H9 (cell line): Measurements from ENCODE around the gene CXXC5. TPM values are rescaled to one million over a fixed set of nuclear protein-coding genes. Genes with fewer than 3 reads are reported as not detected.

ENCODE experiments used
- DNase-seq: peaks from one replicate; pipeline ENCODE4 v3.0.0-alpha.2; 2017
- H2AFZ ChIP-seq: one replicate; pipeline ENCODE4 v1.6.1; 2013; ENCODE audit warnings: mild to moderate bottlenecking, low read length, control low read depth, moderate library complexity
- H2AK5ac ChIP-seq: 2 replicates; pipeline ENCODE4 v1.6.1; 2013; ENCODE audit warnings: low read length, control low read depth, mixed read lengths; ENCODE audit not compliant: insufficient read length
- H2BK120ac ChIP-seq: one replicate; pipeline ENCODE4 v1.6.1; 2013; ENCODE audit warnings: low read depth, mild to moderate bottlenecking, low read length, control low read depth, inconsistent platforms; ENCODE audit not compliant: poor library complexity, severe bottlenecking
- H2BK12ac ChIP-seq: 2 replicates; pipeline ENCODE4 v1.6.1; 2013; ENCODE audit warnings: low read length, control low read depth, mixed read lengths, low read depth; ENCODE audit not compliant: insufficient read length
- H2BK15ac ChIP-seq: 2 replicates; pipeline ENCODE4 v1.6.1; 2013; ENCODE audit warnings: low read depth, low read length, control low read depth
- H2BK20ac ChIP-seq: one replicate; pipeline ENCODE4 v1.6.1; 2013; ENCODE audit warnings: low read depth, mild to moderate bottlenecking, low read length, control low read depth, inconsistent platforms; ENCODE audit not compliant: poor library complexity, severe bottlenecking
- H2BK5ac ChIP-seq: 2 replicates; pipeline ENCODE4 v1.6.1; 2013; ENCODE audit warnings: low read length, control low read depth, mixed read lengths; ENCODE audit not compliant: insufficient read length
- H3K14ac ChIP-seq: 2 replicates; pipeline ENCODE4 v1.6.1; 2013; ENCODE audit warnings: low read length, control low read depth; ENCODE audit not compliant: insufficient read depth
- H3K18ac ChIP-seq: 2 replicates; pipeline ENCODE4 v1.6.1; 2013; ENCODE audit warnings: low read depth, mild to moderate bottlenecking, mixed read lengths, low read length, control low read depth; ENCODE audit not compliant: insufficient read length
- H3K23ac ChIP-seq: 2 replicates; pipeline ENCODE4 v1.6.1; 2013; ENCODE audit warnings: low read length, control low read depth, mixed read lengths, low read depth; ENCODE audit not compliant: insufficient read length
- H3K23me2 ChIP-seq: 2 replicates; pipeline ENCODE4 v1.6.1; 2013; ENCODE audit warnings: low read depth, mild to moderate bottlenecking, mixed read lengths, low read length, control low read depth; ENCODE audit not compliant: insufficient read length, poor library complexity, severe bottlenecking
- H3K27ac ChIP-seq: 2 replicates; pipeline ENCODE4 v1.5.1; 2013; ENCODE audit warnings: low read length, control low read depth, mixed read lengths, low read depth; ENCODE audit not compliant: insufficient read length
- H3K27me3 ChIP-seq: 2 replicates; pipeline ENCODE4 v1.6.1; 2013; ENCODE audit warnings: low read length, control low read depth, inconsistent platforms; ENCODE audit not compliant: insufficient read depth
- H3K4ac ChIP-seq: 2 replicates; pipeline ENCODE4 v1.6.1; 2013; ENCODE audit warnings: low read depth, mild to moderate bottlenecking, control low read depth, inconsistent platforms, low read length, moderate library complexity
- H3K4me1 ChIP-seq: 2 replicates; pipeline ENCODE4 v1.6.1; 2013; ENCODE audit warnings: low read length, control low read depth, inconsistent platforms; ENCODE audit not compliant: insufficient read depth
- H3K4me2 ChIP-seq: 2 replicates; pipeline ENCODE4 v1.6.1; 2013; ENCODE audit warnings: low read length, control low read depth, mixed read lengths; ENCODE audit not compliant: insufficient read length, insufficient read depth
- H3K56ac ChIP-seq: 2 replicates; pipeline ENCODE4 v1.6.1; 2013; ENCODE audit warnings: low read depth, mild to moderate bottlenecking, mixed read lengths, low read length, control low read depth; ENCODE audit not compliant: insufficient read length
- H3K79me1 ChIP-seq: 2 replicates; pipeline ENCODE4 v1.6.1; 2013; ENCODE audit warnings: low read depth, mild to moderate bottlenecking, moderate library complexity, low read length, control low read depth, inconsistent platforms; ENCODE audit not compliant: insufficient read depth, poor library complexity, severe bottlenecking
- H3K79me2 ChIP-seq: 2 replicates; pipeline ENCODE4 v1.6.1; 2013; ENCODE audit warnings: low read length, control low read depth, inconsistent platforms; ENCODE audit not compliant: insufficient read depth
- H3K9ac ChIP-seq: 2 replicates; pipeline ENCODE4 v1.6.1; 2013; ENCODE audit warnings: low read length, control low read depth, mixed read lengths; ENCODE audit not compliant: insufficient read length; ENCODE audit errors: extremely low read depth
- H3K9me3 ChIP-seq: one replicate; pipeline ENCODE4 v1.6.1; 2013; ENCODE audit warnings: low read depth, low read length, inconsistent platforms; ENCODE audit not compliant: control insufficient read depth
- H3T11ph ChIP-seq: one replicate; pipeline ENCODE4 v1.6.1; 2013; ENCODE audit warnings: mild to moderate bottlenecking, low read length, control low read depth, inconsistent platforms
- H4K20me1 ChIP-seq: one replicate; pipeline ENCODE4 v1.6.1; 2013; ENCODE audit not compliant: control insufficient read depth, insufficient read length, insufficient read depth
- H4K5ac ChIP-seq: 2 replicates; pipeline ENCODE4 v1.6.1; 2013; ENCODE audit warnings: low read depth, mild to moderate bottlenecking, mixed read lengths, low read length, control low read depth; ENCODE audit not compliant: insufficient read length
- H4K8ac ChIP-seq: replicated peaks from 2 replicates; pipeline ENCODE4 v1.6.1; 2013; ENCODE audit warnings: low read length, control low read depth, mixed read lengths, low read depth; ENCODE audit not compliant: insufficient read length
- H4K91ac ChIP-seq: 2 replicates; pipeline ENCODE4 v1.6.1; 2013; ENCODE audit warnings: low read depth, mild to moderate bottlenecking, moderate library complexity, mixed read lengths, low read length, control low read depth; ENCODE audit not compliant: insufficient read length
- H3K27ac Mint-ChIP-seq, 3 experiments: 2 replicates in 2 of 3; 3 replicates in 1 of 3; pipeline ENCODE4 v1.8.0; 2020 to 2021; ENCODE audit warnings: mixed read lengths in 3 of 3, mild to moderate bottlenecking in 1 of 3, moderate library complexity in 1 of 3
- H3K27me3 Mint-ChIP-seq: 2 replicates; pipeline ENCODE4 v1.8.0; 2021; ENCODE audit warnings: low read depth, mild to moderate bottlenecking, moderate library complexity, mixed read lengths
- H3K36me3 Mint-ChIP-seq, 3 experiments: 2 replicates in 2 of 3; 3 replicates in 1 of 3; pipeline ENCODE4 v1.8.0; 2020 to 2021; ENCODE audit warnings: low read depth in 3 of 3, mixed read lengths in 3 of 3; ENCODE audit not compliant: insufficient read depth in 1 of 3
- H3K4me1 Mint-ChIP-seq, 2 experiments: 2 replicates each; pipeline ENCODE4 v1.8.0; 2020; ENCODE audit warnings: mixed read lengths in 2 of 2
- H3K4me3 Mint-ChIP-seq, 2 experiments: 2 replicates in 1 of 2; 3 replicates in 1 of 2; pipeline ENCODE4 v1.8.0; 2020 to 2021; ENCODE audit warnings: mild to moderate bottlenecking in 2 of 2, mixed read lengths in 2 of 2, moderate library complexity in 1 of 2
- H3K9me3 Mint-ChIP-seq, 2 experiments: 2 replicates in 1 of 2; 3 replicates in 1 of 2; pipeline ENCODE4 v1.8.0; 2020; ENCODE audit warnings: mild to moderate bottlenecking in 2 of 2, mixed read lengths in 2 of 2, moderate library complexity in 1 of 2
- CTCF ChIP-seq: fragments of 200-600 bp; sonication (generic); conservative IDR thresholded peaks from 3 replicates; pipeline ENCODE4 v1.8.0; 2021; ENCODE audit warnings: antibody characterized with exemption, mild to moderate bottlenecking
- WGBS: extraction: QIAGEN DNeasy Blood & Tissue Kit; methylation state at CpG from one replicate; pipeline ENCODE4 v1.1.7; 2013; ENCODE audit warnings: missing lambda C conversion rate, low lambda C conversion rate, mixed read lengths; ENCODE audit not compliant: insufficient read length; ENCODE audit errors: extremely low coverage; 5-methylcytosine and 5-hydroxymethylcytosine counted together
- total RNA-seq: library from RNA; stranded (reverse); gene quantifications from 2 replicates; pipeline ENCODE4 v1.2.1, GENCODE V29; 2021

The CXXC5 gene
- total RNA-seq, 1 experiment from 2014 or later = 105 TPM

GRCh38 chr5:139642891-139643871 lies 5.0 kb upstream of the CXXC5 start:
- H3K9ac ChIP-seq = no peak overlapping the region
- H3K27me3 ChIP-seq = peaks cover 14% of the 10 kb centered on the region; the same call in 1 of the 2 replicates
- H3K79me2 ChIP-seq = no peaks in the 10 kb centered on the region
- peaks cover 4% of the 10 kb centered on the region for H3K23me2 ChIP-seq
- no peak overlapping the region for H2BK120ac ChIP-seq
- H4K8ac ChIP-seq = no peak overlapping the region
- no peak overlapping the region for H2BK15ac ChIP-seq
- H2BK20ac ChIP-seq = no peak overlapping the region
- no peak overlapping the region for H3K56ac ChIP-seq
- Mint-ChIP-seq H3K27ac (peak overlapping the region in 1 of 3 experiments; percentile 31; a peak in 1 of 7 replicates), H3K27me3 (peaks cover 51% of the 10 kb centered on the region), H3K36me3 (peaks cover 0 to 15% (median 0%) of the 10 kb centered on the region in 3 experiments; a peak in 4 of 7 replicates), H3K4me1 (peaks cover 60 to 71% of the 10 kb centered on the region in 2 experiments), H3K4me3 (peak overlapping the region in 1 of 2 experiments; percentile 26; a peak in 1 of 5 replicates), H3K9me3 (no peaks in the 10 kb centered on the region; a peak in 1 of 5 replicates)
- H3K23ac ChIP-seq = no peak overlapping the region
- no peaks in the 10 kb centered on the region for H3K9me3 ChIP-seq
- H4K91ac ChIP-seq = no peak overlapping the region
- H3T11ph ChIP-seq = no peak overlapping the region
- TF ChIP-seq CTCF = no peak
- H3K4me2 ChIP-seq = no peak overlapping the region
- WGBS = no CpG with 5 or more reads among the region's 16 CpGs
- peaks cover 22% of the 10 kb centered on the region; the same call in 1 of the 2 replicates for H3K4me1 ChIP-seq
- no peak overlapping the region for H2BK12ac ChIP-seq
- H3K4ac ChIP-seq = no peak overlapping the region
- no peak overlapping the region for H3K27ac ChIP-seq
- no peaks in the 10 kb centered on the region for H4K20me1 ChIP-seq
- no peak overlapping the region for H3K18ac ChIP-seq
- H3K79me1 ChIP-seq = no peaks in the 10 kb centered on the region
- H3K14ac ChIP-seq = no peak overlapping the region
- no peak overlapping the region for H4K5ac ChIP-seq
- peak; percentile 45 for DNase-seq
- no peak overlapping the region for H2AFZ ChIP-seq
- no peak overlapping the region for H2AK5ac ChIP-seq
- H2BK5ac ChIP-seq = no peak overlapping the region
